NCI-H2107 (cell line): ENCODE results near the gene DPYD.

ENCODE experiments used
- DNase-seq: peaks from one replicate; lab custom pipeline; 2025; lab: John Stamatoyannopoulos, UW

The DPYD gene

GRCh38 chr1:97837161-97837560 lies 83.7 kb downstream of the DPYD start:
- no peak for DNase-seq

DNA sequence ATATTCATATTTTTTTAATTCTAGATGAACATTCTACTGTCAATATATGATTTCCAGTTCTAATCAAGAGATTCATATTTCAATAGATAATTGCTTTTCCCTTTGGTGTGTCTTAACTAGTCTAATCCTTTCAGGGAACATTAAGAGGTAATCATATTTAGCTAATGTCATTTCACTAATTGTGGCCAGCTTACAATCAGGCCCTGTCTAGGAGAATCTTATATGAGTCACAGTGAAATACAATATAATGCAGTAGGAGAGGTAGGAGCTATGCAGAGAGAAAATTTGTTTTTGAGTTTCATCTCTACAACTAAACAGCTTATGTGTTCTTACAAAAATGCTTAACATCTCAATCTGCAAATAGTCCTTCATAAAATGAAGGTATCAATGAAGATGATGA lies 85.9 kb downstream of the DPYD start:
- no peak for DNase-seq

DNA sequence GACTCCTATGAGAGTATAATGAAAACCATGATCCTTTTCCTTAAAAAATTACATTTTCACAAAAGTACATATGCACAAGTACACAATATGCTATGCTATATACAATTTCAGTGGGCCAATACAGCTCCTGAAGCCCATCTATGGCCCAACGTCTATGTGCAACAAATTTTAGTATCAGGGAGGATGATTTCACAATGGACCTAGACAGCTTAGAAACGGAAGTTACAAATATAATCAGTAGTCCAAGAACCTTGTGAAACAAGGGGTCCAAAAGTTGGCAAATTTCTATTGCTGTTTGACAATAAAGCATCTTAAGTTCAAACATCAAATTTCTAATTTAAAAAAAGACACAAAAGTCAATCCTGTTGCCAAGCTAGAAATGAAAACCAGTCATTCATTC lies 87.0 kb downstream of the DPYD start:
- no peak for DNase-seq

DNA sequence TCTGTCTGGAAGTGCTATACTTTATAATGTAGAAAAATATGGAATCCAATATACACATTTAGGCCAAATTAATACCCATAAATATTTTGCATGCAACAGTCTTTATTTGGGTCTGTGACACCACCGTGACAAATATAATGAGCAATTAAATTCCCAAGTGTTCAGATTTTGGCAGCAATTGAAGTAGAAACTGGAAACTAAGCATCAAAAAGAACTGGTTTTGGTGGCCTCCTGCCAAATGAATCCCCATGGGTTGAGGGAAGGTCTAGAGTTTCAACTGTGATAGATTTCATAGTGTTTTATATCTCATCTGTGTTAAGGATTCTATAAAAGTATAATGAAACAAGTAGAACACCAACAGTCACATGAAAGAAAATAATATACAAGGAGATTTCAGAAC lies 88.4 kb downstream of the DPYD start:
- peak; percentile 74 for DNase-seq

DNA sequence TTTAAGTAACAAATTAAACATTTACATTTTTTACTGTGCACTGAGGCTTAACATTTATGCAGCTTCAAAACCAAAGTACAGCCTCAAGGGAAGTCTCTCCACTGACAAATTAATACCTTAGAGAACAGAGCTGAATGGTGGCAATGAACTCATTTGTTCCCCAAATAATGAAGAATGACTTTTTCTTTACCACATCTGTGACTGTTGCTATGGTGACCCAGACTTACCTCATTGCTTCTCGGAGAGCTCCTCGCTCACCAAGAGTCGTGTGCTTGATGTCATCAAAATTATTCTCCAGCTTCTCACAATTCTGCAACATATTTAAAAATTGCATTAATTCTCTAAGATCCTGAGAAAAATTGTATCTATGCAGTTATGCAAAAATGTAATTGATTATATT lies 92.9 kb downstream of the DPYD start:
- no peak for DNase-seq

GRCh38 chr1:97826820-97827219 lies 94.0 kb downstream of the DPYD start:
- DNase-seq, result no peak

GRCh38 chr1:97824624-97825023 lies 96.2 kb downstream of the DPYD start:
- no peak for DNase-seq

GRCh38 chr1:97824200-97824599 lies 96.6 kb downstream of the DPYD start:
- no peak for DNase-seq

DNA sequence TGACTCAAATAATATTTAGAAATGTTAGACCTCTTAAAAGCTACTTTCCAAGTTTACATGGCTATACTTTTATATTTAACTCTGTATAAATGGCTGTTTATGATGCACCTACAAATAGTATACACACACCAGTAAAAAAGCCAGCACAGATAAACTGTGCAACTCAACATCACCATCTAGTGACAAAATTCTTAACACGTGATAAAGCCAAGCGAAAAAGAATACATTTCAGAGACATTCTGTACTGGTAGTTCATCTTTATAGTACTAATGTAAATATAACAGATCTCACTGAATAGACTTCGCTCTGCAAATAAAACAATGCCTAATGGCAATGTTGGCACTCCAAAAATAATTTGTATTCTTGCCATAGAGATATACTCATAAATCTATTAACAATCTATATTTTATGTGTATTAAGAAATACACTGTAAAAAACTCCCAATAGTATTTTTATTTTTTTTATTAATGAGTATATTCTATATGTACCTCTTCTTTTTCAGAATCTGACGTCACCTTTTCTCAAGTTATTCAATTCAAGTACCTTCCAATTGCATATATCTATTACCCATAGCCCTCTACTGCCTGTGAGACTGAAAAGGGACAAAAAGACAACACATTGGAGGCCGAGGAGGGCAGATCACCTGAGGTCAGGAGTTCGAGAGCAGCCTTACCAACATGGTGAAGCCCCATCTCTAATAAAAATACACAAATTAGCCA lies 100.2 kb downstream of the DPYD start:
- DNase-seq, result peak; percentile 16

DNA sequence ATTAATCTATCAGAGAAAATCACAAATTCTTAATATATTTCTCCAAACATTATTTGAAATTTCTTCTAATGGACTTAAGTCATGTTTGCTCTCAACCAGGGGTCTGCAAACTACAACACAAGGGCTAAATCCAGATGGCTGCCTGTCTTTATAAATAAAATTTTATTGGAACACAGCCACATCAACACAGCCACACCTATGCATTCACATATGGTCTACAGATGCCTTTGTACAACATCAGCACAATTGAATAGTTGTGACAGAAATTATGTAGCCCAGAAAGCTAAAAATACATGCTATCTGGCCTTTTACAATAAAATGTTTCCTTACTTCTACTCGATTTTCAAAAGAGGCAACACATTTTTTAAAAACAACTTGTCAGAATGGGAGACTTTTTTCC lies 103.9 kb downstream of the DPYD start:
- DNase-seq, result no peak

DNA sequence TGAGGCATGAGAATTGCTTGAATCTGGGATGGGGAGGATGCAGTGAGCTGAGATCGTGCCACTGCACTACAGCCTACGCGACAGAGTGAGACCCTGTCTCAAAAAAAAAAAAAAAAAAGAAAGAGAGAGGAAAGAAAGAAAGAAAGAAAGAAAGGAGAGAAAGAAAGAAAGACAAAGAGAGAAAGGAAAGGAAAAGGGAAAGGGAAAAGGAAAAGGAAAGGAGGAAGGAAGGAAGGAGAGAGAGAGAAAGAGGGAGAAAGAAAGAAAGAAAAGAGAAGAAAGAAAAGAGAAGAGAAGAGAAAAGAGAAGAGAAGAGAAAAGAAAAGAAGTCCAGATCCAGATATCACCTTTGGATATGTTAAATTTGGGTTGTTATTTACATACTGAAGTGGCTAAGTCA lies 106.0 kb downstream of the DPYD start:
- DNase-seq, result no peak

DNA sequence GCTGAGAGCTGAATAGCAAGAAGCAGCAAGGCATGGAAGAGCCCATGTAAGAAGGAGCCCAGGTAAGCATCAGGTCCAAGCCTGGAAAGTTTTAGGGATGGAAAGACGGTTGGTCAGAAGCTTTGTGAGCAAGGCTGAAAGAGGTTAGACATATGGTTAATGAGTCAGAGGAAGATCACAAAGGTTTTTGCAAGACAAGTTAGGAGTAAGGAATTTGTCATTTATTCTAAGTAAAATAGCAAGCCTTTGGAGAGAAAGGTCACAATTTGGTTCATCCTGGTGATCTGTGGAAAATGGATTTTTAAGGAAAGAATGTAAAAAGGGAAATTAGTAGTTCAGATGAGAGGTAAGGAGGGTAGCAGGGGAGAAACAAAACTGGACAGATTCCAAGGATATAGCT lies 106.7 kb downstream of the DPYD start:
- no peak for DNase-seq

- DNase-seq, result no peak
Observed at GRCh38 chr1:97812076-97812475, 108.8 kb downstream of the DPYD start.

DNA sequence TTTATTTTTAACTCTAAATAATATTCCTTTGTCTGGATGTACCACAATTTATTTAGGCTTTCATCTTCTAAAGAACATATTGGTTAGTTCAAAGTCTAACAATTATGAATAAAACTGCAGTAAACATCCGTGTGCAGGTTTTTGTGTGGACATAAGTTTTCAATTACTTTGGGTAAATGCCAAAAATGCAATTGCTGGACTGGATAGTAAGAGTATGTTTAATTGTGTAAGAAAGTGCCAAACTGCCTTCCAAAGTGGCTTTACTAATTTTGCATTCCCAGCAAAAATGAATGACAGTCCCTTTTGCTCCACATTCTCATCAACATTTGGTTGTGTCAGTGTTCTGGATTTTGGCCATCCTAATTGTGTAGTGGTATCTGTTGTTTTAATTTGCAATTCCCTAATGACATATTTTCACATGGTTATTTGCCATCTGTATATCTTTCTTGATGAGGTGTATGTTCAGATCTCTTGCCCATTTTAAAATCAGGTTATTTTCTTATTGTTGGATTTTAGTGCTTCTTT lies 113.8 kb downstream of the DPYD start:
- DNase-seq, result no peak

- DNase-seq, result no peak
Observed at GRCh38 chr1:97806326-97806725, 114.5 kb downstream of the DPYD start.

- DNase-seq, result no peak
Observed at GRCh38 chr1:97805093-97805492, 115.7 kb downstream of the DPYD start.

- no peak for DNase-seq
Observed at GRCh38 chr1:97803026-97803425, 117.8 kb downstream of the DPYD start.

GRCh38 chr1:97802011-97802410 lies 118.8 kb downstream of the DPYD start:
- DNase-seq, result no peak

GRCh38 chr1:97797403-97798183 lies 123.2 kb downstream of the DPYD start:
- no peak for DNase-seq

GRCh38 chr1:97796711-97797110 lies 124.1 kb downstream of the DPYD start:
- DNase-seq, result no peak

- DNase-seq, result no peak
Observed at GRCh38 chr1:97792655-97793054, 128.2 kb downstream of the DPYD start.

DNA sequence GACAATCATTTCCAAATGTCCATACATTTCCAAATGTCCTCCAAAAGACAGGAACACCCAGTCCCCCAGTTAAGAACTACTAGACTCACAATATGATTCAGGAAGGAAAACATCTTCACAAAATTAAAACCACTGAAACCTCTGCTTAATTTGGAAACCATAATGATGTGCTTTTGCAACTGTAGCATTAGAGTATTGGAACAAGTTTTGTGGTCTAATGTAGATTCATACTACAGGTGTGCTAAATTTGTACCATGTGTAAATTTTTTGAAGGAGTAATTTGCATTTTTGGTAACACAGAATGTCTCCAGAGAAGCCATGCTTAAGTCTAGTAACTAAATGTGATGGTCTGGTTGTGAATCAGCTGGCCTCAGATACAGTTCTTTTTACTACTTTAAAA lies 129.6 kb downstream of the DPYD start:
- no peak for DNase-seq

DNA sequence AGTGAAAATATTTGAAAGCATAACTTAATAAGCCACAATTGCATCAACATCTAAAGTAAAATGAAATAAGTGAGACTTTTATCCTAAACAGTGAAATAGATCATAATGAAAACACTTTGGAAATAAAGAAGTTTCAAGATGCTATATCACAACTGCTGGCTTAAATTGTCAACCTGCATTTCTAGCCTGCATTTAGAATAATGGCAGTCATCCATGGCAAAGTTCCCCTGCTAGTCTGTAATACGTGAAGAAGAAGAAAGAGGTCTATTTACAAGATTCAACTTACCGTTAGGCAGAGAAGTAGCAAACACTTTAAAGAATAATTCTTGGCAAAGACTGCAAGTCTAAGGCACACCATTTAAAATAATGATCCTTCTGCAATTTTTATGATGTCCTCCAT lies 133.6 kb downstream of the DPYD start:
- no peak for DNase-seq

DNA sequence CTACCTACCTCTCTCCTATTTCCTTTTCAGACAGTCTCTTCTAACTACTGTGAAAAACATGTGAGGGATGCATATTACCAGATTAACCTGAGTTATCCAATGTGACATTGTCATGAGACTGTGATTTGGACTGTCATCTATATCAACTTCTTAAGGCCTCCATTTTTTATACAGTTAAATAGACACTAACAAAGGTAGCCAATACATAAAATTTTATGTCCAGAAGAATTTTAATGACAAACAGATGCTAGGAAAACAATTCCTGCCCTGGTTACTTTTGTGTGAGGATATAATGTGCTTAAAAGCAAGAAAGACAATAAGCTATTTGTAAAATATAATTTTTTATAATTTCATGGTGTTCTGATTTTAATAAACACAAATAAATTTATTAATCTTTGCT lies 136.2 kb downstream of the DPYD start:
- no peak for DNase-seq
